Putamen (tissue), 1 donor: ENCODE results near the gene PLA2G12B.

Experiments
- DNase-seq: peaks from one replicate; pipeline ENCODE4 v3.0.0-alpha.2; 2016; ENCODE audit warnings: low spot score

PLA2G12B gene

GRCh38 chr10:72890086-72890485, 64.5 kb downstream of the PLA2G12B start:
- DNase-seq, result no peak

- DNase-seq, result no peak
Observed at GRCh38 chr10:72889391-72889831, 65.2 kb downstream of the PLA2G12B start.

- no peak for DNase-seq
Observed at GRCh38 chr10:72888151-72888638, 66.4 kb downstream of the PLA2G12B start.

- DNase-seq, result no peak
Observed at GRCh38 chr10:72887043-72887442, 67.6 kb downstream of the PLA2G12B start.

GRCh38 chr10:72886621-72887020, 68.0 kb downstream of the PLA2G12B start:
- no peak for DNase-seq

GRCh38 chr10:72885953-72886352, 68.7 kb downstream of the PLA2G12B start:
- no peak for DNase-seq
